GM18511 (cell line): ENCODE measurements around the gene FUNDC1.

Experiments
- ATAC-seq: cut with Tn5 transposase; IDR thresholded peaks from one replicate; pipeline ENCODE4 v1.9.1; 2021; ENCODE audit warnings: mild to moderate bottlenecking, moderate library complexity; ENCODE audit not compliant: unreplicated experiment

FUNDC1 gene

GRCh38 chrX:44482575-44482974, 60.1 kb downstream of the FUNDC1 start:
- ATAC-seq = no peak

- no peak for ATAC-seq
These were observed 62.1 kb downstream of the FUNDC1 start for GRCh38 chrX:44480591-44480990.

- ATAC-seq = no peak
These were observed 68.2 kb downstream of the FUNDC1 start for GRCh38 chrX:44474410-44474809.
